HG03025 (cell line): ENCODE data around the gene RGS17.
A peak's percentile ranks its signal among the peaks of the same experiment; 100 is the strongest.
"Not testable (repeated sequence)": the region's sequence is repeated elsewhere in the genome, so short reads cannot be mapped to it uniquely, and the experiment has no call there.

Experiments used
- ATAC-seq: cut with Tn5 transposase; IDR thresholded peaks from one replicate; pipeline ENCODE4 v1.9.1; 2021; ENCODE audit warnings: mild to moderate bottlenecking, moderate library complexity; ENCODE audit not compliant: unreplicated experiment, low FRiP score

RGS17 gene

DNA sequence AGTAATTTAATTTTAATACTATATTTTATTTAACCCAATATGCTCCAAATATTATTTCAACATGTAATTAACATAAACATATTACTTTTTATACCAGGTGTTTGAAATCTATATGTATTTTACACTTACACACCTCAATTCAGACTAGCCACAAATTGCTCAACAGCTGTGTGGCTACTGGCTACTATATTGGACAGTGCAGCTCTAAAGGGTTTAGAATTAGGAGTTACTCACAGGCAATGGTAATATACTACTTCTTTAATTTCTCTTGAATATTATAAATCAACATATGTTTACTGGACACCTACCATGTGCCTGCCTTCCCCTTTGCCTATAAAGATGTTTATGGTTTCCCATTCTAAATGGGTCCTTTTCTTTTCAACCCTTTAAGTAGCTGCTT is 130.8 kb downstream of the RGS17 start:
- ATAC-seq: no peak

DNA sequence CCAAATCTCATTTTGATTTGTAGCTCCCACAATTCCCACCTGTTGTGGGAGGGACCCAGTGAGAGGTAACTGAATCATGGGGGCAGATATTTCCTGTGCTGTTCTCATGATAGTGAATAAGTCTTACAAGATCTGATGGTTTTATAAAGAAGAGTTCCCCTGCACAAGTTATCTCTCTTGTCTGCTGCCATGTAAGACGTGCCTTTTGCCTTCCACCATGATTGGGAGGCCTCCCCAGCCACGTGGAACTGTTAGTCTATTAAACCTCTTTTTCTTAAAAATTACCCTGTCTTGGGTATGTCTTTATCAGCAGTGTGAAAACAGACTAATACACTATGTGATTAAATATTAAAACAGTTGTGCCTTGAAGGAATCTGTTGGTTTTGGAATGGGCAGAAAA is 131.5 kb downstream of the RGS17 start:
- ATAC-seq: not testable (repeated sequence)

- ATAC-seq: no peak
These were observed 137.2 kb downstream of the RGS17 start for GRCh38 chr6:152993847-152994246.

GRCh38 chr6:152993431-152993830 is 137.7 kb downstream of the RGS17 start:
- ATAC-seq: no peak

DNA sequence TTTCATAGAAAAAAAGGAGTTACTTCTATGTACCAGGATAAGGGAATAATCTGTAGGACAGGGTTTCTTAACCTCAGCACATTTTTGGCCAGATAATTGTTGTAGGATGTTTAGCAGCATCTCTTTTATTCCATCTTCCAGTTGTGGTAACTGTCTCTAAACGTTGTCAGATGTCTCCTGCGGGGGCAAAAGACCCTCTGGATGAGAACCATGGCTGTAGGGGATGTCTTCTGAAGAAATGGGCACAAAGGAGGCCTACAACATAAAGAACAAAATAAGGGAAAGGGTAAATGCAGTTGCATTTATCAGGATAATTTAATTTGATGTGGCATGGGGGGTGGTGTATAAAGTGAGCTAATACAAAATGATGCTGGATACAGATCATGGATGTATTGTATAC is 144.1 kb downstream of the RGS17 start:
- ATAC-seq: no peak

DNA sequence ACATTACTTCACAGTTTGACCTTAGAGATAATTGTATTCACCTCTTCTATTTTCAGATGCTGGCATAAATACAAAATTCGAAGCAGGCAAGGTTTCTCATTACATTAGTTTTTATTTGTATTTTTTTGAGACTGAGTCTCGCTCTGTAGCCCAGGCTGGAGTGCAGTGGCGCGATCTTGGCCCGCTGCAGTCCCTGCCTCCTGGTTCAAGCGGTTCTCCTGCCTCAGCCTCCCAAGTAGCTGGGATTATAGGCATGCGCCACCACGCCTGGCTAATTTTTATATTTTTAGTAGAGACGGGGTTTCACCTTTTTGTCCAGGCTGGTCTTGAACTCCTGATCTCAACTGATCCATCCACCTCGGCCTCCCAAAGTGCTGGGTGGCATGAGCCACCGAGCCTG is 145.8 kb downstream of the RGS17 start:
- not testable (repeated sequence) for ATAC-seq

DNA sequence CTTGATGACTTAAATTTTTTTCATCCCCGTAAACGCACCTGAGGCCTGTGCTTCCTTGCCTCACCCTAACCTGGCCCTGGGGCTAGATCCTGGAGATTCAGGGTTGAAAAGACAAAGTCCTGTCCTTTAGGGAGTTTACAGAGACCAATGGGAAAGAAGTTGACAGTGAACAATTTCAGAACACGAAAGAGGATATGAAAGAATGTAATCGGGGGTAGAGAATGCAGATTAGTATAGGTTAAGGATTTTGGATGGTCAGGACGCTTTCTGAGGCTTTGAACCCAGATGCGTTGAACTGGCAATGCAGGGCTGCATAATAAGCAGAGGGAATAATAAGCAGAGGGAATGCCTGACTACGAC is 146.6 kb downstream of the RGS17 start:
- peak; percentile 21 for ATAC-seq

GRCh38 chr6:152983637-152984512 is 147.2 kb downstream of the RGS17 start:
- ATAC-seq: peak; percentile 20

DNA sequence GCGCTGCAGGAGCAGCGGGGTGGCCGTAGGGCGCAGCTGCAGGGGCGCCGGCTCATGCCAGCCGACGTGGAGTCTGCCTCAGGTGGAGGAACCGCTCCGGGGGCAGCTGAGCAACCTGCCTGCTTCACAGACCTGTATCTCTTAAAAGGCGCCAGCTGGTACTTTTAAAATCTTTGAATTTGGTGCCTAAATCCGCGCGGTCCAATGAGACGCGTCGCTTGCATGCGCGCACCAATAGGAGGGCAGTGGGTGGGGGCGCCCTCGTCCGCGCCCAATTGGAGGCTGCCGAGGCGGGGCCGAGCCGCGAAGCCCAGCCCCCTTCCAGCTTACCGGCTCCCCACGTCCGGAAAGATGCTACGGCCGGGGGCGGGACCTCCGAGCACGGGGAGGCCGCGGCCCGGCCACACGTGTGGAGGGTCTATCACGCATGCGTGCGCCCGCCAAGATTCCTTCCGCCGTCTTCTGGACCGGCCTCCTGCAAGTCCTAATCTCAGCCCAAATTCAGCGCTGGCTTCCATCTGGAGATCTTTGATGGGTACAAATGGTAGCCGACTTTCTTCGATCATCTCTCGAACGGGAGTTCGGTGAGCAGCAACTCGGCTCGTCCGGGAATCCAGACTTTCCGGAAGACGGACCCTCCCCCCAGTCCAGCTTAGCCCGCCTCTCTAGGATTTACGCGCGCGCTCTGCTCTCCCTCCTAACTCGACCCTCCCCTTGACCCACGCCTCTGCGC is 148.0 kb downstream of the RGS17 start, which contains the start of gene FBXO5:
FBXO5 (minus strand) TSS at position 138 of the 733 bp plus-strand sequence; CDS start at position 56, 82 bp downstream.
- ATAC-seq: peak; percentile 85

GRCh38 chr6:152981989-152982903 is 148.8 kb downstream of the RGS17 start:
- ATAC-seq: peak; percentile 0

GRCh38 chr6:152981219-152981618 is 149.9 kb downstream of the RGS17 start:
- no peak for ATAC-seq

GRCh38 chr6:152980656-152981055 is 150.4 kb downstream of the RGS17 start:
- ATAC-seq: no peak

- ATAC-seq: no peak
These were observed 152.0 kb downstream of the RGS17 start for GRCh38 chr6:152979116-152979515.

GRCh38 chr6:152978058-152978457 is 153.0 kb downstream of the RGS17 start:
- ATAC-seq: no peak

DNA sequence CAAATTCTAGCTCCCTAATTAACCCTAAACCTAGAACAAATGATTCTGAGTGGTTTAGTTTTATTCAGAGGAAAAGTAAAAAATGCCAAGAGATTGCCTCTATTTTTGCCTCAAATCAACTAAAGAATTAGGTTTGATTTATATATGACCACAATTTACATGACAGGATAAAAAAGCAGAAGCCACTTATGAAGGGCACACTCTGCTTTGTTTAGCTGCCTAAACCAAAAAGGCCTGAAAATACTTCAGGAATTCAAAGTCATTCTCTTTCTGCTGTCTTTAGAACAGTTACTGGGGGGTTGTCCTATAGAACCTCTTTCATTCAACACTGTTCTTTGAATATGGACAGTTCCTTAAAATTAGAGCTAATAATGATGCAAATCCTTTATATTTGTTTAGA is 153.5 kb downstream of the RGS17 start:
- ATAC-seq: no peak

GRCh38 chr6:152976749-152977148 is 154.3 kb downstream of the RGS17 start:
- no peak for ATAC-seq

GRCh38 chr6:152975204-152975915 is 155.7 kb downstream of the RGS17 start:
- ATAC-seq: no peak

GRCh38 chr6:152973916-152974315 is 157.2 kb downstream of the RGS17 start:
- no peak for ATAC-seq

DNA sequence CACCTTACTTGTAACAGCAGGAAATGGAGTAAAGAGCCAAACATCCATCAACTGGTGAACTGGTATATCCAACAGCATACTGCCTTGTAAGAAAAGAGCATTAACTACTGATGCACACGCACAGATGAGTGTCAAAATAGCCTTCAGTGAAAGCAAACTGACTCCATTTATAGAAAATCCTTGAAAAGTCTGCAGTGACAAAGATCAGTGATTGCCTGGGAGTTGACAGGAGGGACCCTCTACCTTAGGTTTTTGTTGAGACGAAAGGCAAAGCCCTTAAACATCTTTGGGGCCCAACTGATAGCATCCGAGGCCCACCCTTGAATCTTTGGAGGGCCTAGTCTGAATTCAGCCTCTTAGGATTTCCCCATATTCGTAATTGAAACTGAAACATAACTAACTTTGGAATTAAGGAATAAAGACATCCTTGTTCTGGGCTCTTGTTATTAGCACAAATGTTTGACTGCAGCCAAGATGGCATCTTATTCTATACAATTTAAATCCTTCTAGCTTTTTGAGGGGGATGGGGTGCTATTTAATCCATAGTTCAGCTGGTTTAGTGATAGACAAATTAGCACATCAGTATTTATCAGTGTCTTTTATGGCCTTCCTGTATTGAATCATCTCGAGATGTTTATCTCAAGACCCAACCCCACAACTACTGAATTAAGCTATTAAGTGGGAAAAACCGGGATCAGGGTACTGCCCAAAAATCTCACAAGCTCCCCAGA is 161.2 kb downstream of the RGS17 start:
- ATAC-seq: no peak
